Measurements from ENCODE around the gene PEAK1.

GRCh38 chr15:77384589-77385359 lies 35.1 kb downstream of the PEAK1 start:
- TF ChIP-seq POLR2AphosphoS5 (IDR thresholded peaks at IDR 0.05) (no peak), EP300 (IDR thresholded peaks at IDR 0.05; ENCODE audit: low read depth) (no peak), POLR2A (IDR thresholded peaks at IDR 0.05) (no peak)
- TF ChIP-seq, protein P1, sequence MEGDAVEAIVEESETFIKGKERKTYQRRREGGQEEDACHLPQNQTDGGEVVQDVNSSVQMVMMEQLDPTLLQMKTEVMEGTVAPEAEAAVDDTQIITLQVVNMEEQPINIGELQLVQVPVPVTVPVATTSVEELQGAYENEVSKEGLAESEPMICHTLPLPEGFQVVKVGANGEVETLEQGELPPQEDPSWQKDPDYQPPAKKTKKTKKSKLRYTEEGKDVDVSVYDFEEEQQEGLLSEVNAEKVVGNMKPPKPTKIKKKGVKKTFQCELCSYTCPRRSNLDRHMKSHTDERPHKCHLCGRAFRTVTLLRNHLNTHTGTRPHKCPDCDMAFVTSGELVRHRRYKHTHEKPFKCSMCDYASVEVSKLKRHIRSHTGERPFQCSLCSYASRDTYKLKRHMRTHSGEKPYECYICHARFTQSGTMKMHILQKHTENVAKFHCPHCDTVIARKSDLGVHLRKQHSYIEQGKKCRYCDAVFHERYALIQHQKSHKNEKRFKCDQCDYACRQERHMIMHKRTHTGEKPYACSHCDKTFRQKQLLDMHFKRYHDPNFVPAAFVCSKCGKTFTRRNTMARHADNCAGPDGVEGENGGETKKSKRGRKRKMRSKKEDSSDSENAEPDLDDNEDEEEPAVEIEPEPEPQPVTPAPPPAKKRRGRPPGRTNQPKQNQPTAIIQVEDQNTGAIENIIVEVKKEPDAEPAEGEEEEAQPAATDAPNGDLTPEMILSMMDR (IDR thresholded peaks at IDR 0.05): no peak
